HG02642 (cell line): ENCODE data around the gene ROGDI.

Experiments
- ATAC-seq: cut with Tn5 transposase; IDR thresholded peaks from one replicate; pipeline ENCODE4 v1.9.1; 2021; ENCODE audit warnings: mild to moderate bottlenecking; ENCODE audit not compliant: unreplicated experiment, poor library complexity

The ROGDI gene

DNA sequence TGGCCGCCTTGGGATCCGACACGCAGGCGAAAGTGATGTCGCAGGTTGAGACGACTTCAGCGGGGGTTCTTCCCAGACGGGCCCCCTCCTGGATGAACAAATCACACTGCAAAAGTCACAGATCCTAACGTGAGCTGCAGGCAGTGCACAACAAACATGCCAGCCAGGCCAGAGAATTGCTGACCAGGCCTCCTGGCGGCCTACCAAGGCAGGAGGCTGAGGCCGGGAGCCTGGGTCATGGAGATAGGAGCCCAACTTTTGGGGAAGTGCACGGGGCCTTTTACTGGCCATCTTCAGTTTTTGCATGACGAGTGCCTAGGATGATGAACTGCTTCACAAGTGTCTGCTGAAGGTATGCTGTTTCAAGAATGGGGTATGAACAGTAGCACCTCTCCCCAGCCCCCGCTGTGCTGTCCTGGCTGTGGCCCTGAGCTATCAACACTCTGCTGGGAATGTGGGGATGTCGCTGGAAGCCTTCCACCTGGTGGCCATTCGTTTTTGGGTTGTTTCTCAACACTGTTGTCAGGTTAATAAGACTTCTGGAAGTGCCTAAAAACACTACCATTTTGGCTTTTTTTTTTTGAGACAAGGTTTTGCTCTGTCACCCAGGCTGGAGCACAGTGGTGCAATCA is 12.2 kb upstream of the ROGDI start:
- ATAC-seq = no peak

DNA sequence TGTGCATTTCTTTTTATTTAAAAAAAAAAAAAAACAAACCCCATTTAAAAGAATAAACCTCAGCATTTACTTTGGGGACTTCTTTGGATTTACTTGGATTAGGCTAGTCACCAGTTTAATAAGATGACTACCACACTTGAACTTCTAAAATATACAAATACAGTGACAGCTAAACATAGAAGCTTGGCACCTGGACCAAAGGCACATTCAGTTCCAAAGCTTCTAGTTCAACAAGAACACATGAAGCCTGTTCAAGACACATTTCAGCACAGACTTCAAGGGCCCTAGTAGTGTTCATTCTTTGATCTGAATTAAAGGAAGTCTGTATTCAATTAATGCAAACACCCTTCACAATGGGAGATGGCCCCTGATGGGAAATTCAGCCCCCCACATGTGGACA is 11.6 kb upstream of the ROGDI start:
- no peak for ATAC-seq

DNA sequence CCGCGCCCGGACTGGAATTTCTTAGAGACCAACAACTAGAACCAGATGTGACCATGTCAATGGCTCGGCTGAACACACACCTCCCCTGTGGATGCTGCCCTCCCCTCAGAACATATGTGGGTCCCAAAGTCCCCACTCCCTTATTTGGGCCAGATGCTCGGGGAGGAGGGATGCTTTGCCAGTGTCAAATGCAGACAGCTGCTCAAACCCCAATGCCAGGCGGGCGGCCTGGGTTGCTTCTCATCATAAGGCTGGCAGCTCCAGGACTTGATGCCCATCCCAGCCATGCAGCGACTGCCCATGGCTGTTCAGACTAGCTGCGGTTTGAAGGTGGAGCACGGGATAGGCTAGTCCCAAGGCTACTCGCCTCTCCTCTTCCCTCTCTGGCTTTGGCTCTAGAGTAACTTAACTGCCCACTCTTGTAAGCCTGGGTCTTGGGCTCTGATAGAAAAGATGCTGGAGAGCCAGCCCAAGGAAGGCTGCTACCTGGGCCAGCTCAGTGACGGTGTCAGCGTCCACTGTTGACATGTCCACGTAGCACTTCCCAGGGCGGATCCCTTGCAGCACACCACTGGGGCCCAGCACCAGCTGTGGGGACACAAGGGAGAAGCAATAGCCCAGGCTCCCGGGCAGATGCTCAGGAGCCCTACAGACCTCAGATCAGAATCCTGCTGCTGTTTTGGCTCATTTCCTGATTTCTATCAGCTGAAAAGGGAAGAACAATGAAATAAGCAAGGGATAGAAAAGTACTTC is 11.0 kb upstream of the ROGDI start:
- no peak for ATAC-seq

DNA sequence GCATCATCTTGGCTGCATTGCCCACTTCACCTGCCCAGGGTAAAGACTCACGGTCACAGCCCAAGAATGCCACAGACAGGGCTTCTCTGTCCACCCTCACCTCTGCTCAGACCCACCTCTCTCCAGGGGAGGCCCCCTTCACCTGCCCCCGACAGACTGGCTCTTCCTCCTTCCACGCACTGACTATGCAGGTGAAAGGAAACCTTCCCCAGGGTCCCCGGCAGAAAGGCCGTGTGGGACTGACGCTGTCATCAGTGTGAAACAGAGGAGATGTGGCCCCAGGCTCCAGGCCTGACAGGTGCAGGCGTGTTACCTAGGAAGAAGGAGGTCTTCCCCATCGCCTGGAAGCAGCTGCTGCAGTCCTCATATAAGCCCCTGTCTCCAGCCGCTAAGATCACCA is 9.3 kb upstream of the ROGDI start:
- no peak for ATAC-seq

DNA sequence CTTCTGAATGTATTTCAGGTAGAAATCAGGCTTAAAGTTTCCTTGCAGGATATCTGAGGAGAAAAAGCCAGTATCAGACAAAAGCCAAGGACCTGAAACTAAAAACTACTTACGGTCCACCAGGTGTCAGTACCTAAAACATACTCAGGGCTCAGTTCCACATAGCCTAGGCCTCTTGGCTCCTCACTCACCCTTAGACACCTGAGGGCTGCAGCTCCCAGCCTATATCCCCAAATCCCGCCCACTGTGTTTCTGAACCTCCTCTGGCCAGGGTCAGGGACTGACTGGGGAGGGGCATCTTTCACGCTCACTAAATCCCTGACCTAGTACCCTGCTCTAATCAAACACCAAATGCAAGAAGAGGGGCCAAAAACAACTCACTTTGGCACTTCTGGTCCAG is 8.8 kb upstream of the ROGDI start:
- ATAC-seq = no peak

DNA sequence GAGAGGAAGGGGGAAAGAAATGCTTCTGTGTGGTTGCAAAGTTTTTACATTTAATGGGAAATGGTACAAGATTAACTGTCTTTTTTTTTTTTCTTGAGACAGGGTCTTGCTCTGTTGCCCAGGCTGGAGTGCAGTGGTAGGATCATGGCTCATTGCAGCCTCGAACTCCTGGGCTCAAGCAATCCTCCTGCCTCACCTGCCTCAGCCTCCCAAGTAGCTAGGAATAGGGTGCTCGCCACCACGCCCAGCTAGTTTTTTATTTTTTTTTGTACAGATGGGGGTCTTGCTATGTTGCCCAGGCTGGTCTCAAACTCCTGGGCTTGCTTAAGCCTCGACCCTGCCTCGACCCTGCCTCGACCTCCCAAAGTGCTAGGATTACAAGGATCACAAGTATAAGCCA is 3.8 kb upstream of the ROGDI start:
- no peak for ATAC-seq

DNA sequence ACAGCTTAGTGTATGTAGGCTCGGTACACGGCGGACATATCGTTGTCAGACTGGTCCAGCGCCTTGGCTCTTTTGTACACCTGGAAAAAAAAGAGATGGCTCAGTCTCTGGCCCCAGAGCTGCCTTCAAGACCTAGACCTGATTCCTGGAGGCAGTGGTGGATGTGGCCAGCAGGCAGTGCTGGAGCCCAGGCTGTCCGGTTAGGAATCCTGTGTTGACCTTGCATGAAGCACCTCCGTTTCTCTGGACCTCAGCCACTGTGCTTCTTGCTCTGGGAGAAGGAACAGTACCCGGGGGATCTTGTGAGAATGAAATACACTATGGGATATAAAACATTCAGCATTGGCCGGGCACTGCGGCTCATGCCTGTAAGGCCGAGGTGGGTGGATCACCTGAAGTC is 2.8 kb upstream of the ROGDI start:
- ATAC-seq = no peak

DNA sequence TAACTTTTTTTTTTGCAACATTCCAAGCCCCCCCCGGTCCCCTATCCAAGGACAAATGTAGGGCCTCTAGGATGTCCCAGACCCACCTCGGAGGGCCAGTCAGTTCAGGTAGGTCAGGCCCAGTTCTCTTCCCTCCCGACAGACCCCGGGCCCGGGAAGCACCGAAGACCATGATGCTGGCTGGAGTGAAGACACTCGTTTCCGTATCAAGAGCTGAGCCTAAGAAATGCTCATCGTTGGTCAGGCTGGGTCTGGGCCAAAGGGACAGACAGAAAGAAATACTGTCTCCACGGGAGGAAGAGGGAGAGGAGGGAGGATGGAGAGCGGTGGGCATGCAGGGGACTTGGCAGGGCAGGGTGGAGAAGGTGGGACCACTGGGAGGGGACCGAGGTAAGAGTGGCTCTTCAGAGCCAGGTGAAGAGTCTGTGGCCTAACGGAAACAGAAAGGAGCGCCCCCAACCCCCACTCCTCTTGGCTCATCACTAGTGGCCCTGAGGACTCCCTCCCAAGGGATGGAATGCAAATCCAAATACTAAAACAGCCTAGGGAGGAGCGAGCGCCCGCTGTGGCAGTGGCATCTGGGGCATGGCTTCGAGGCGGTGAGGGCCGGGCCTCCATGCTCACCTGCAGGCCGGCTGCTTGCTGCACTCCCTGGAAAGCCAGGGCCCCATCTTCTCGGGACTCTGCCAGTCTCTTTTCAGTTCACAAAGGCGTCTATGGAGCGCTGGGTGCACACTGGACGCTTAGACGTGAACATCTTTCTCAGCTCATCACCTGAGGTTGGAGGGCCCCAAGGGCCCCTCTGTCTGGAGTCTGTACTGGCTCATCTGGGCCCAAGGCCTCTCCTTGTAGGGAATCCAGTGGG is 1.7 kb upstream of the ROGDI start:
- ATAC-seq = no peak

DNA sequence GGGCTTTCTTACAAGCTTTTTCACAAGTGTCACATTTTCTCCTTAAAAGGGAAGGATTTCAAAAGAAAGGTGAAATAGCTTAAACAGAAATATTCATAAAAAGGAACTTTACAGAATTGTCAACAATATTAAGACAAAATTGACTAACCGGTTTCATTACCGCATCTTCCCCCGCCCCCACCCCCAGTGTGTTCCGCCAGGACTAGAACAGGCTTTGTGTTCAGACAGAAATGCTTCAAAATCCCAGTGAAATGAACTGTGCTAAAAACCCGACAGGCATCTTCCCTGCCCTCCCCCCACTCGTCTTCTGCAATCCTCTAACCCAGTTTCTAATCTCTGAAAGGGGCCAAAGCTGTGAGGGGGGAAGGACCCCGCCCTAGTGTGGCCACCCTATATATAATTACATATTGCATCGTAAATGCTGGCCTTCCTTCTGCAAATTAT is 990 bp upstream of the ROGDI start:
- no peak for ATAC-seq

DNA sequence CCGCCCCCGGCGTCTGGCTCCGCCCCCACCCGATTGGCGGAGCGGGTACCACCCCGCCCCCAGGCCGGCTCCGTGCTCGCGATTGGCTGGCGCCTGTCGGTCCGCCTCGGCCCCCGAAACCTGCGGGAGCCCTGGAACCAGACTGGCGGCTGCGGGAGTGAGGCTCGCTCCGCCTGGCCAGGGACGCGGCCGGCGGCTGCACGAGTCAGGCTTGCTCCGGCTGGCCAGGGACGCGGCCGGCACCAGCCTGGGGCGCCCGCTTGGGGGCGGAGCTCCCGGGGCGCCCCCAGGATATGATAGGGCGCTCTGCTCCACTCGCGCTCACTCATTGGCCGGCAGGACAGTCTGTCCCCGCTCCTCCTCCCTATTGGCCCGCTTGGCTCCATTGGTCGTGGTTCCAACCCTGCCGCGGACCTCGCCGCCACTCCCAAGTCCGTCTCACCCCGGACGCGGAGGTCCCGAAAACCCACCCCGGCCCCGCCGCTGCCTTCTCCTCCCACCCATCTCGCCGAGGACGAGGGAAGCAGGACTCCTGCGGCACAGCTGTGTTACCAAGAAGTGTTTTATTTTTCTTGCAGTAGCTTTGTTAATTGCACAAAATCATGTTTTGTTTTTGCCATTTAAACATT is 340 bp upstream of the ROGDI start:
- ATAC-seq = peak; percentile 92

DNA sequence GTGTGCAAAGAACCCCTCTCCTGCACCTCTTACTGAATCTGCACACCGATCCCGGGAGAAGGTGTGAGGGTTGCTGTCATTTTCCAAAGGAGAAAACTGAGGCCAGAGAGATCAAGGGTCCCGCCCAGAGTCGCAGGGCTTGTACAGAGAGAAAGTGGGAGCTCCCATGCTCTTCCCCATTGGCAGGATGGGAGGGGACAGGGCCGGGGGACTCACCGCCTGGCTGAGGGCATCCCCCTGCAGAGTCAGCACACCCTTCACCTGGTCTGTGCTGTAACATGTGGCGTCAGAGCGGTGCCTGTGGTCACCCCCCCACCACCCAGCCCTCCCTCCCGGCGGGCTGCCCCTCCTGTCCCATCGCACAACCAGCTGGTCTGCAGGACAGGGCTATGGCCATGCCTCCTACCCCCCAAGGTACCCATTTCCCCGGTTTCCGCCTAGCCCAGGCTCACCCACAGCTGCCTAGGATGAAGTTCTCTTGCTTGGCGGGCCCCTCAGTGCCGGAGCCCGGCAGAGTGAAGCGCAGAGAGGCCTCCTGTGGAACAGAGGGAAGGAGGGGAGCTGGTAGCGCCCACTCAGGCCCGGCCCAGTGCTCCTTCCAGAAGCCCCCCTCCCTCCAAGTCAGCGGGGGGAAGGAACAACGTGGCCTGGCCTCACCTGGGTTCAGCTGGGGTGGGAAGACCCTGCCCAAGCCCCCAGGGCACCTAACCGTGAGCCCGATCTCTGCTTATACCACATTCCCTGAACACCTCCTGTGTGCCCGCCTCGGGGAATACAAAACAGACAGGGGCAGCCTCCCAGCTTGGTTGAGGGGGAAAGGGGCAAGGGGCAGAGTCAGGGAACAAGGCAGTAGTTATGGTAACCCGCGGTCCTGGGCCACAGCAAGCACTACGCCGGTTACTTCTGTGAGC is 1.1 kb downstream of the ROGDI start:
- ATAC-seq = no peak

DNA sequence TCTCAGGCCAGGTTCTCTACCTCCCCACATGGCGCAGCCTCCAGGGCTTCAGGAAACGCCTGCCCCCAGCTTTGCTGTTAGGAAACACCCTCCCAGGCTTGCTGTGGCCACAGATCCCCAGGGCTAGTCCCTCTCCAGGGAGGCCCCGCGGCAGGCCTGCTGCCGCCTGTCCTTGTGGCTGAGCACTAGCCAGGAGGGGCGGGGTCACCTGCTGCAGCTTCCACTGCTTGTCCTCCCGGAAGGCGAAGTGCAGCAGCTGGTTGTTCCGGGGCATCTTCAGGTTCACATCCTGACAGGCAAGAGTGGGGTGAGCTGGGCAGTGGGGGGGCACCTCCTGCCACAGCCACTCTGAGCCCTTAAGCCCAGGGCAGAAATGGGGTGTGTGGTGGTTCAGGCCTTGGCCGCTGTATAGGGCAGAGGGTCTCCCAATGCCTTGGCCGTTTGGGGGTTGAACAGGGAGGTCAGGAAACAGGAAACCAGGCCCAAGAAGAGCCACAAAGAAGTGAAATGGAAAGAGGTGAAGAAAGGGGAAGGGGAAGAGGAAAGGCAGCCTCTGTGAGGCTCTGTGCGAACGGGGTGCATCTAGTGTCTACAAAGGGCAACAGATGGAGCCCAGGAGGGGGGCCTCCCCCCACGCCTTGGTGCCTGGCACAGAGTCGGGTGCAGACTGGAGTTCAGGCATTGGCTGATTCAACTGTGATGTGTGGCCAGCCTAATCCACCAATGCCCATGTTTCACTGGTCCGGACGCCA is 2.0 kb downstream of the ROGDI start:
- ATAC-seq = no peak

DNA sequence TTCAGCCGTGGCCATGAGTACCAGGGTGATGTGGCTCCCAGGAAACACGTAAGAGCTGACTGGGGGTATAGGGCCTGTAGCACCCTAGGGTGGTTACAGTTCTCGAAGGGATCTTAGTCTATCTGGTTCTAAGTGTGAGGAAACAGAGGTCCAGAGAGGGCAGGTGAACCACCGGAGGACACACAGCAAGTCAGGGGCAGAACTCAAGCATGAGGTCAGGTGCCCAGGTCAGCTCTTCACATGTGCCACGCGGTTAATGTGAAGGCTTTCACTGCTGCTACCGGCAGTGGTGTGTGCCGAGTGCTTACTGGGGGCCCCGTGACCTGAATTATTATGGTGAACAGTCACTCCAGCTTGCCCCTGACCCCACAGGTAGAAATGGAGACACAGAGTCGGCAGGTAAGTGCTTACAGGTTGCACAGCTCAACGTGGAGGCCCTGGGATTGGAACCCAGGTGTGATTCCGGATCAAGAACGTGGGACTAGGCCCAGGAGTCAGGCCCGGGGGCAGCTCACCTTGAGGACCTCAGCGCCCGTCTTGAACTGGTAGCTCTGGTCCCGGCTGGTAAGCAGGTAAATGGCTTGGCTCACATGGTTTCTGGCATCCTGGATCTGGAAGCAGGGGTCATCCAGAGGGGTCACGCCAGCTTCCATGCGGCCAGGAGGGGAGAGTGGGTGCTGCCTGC is 3.1 kb downstream of the ROGDI start:
- no peak for ATAC-seq

DNA sequence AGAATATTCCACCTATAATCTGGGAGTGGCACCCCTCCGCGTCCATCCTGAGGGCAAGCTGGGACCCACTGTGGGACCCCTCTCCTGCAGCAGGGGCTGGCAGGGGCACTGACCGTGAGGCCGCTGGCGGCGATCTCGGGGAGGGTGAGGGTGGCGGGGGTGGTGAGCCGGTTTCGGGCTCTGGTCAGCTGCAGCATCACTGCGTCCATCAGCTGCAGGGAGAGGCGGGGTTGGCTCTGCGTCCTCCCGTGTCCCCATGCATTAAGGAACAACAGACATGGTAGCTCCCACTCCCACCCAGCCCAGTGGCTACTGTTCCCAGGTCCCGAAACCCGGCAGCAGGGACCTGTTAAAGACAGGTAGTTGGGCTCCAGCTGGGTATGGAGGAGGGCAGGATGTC is 4.0 kb downstream of the ROGDI start:
- no peak for ATAC-seq

DNA sequence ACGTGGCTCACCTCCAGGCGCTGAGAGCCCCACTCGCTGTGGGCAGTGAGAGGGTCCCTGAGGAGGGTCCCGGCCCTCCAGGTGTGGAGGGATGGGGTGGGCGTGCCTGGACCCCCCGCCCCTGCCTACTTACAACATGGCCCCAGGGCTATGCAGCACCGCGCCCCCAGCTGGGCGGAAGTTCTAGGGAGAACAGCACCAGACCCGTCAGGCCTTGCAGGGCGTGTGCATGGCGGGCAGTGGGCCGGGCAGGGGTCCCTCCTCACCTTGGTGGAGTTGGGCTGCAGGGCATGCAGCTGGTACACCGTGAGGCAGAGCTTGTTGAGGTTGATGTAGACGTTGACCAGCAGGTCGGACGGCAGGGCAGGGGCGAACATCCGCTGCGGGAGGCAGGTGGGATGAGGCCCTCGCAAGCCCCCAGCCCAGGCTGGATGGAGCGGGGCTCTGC is 4.6 kb downstream of the ROGDI start:
- no peak for ATAC-seq

DNA sequence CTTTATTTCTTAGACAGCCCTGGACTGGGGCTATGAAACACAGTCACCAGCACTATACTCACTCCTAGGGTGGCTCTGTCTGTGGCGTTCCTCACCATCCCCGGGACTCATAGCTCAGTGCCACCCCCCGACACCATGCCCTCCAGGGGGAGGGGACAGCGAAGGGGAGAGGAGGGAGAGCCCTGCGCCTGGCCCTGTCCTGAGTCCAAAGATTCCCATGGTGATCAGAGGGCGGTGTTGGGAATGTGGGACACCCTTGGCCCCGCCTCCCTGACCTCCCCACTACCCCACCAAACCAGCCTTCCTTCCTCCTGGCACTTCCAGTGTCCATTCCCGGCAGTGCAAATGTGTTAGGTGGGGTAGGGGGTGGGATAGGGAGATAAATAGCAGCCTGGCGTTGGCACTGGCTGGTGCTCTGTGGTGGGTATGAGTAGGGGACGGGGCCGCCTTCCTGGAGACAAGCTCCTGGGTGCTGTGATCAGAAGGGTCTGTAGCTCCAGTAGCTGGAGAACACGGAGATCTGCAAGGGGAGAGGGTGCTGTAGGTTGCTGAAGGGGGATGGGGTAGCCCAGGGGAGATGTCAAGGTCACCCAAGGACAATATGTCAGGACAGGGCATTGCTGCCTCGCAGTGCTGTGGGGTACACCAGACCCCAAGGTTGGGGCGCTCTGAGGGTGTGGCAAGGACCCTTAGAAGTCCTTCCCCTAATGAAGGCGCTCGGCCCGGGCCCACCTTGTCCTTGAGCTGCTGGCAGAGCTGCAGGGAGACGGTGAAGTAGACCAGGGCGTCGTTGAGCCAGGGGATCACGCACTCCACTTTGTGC is 5.2 kb downstream of the ROGDI start:
- no peak for ATAC-seq

DNA sequence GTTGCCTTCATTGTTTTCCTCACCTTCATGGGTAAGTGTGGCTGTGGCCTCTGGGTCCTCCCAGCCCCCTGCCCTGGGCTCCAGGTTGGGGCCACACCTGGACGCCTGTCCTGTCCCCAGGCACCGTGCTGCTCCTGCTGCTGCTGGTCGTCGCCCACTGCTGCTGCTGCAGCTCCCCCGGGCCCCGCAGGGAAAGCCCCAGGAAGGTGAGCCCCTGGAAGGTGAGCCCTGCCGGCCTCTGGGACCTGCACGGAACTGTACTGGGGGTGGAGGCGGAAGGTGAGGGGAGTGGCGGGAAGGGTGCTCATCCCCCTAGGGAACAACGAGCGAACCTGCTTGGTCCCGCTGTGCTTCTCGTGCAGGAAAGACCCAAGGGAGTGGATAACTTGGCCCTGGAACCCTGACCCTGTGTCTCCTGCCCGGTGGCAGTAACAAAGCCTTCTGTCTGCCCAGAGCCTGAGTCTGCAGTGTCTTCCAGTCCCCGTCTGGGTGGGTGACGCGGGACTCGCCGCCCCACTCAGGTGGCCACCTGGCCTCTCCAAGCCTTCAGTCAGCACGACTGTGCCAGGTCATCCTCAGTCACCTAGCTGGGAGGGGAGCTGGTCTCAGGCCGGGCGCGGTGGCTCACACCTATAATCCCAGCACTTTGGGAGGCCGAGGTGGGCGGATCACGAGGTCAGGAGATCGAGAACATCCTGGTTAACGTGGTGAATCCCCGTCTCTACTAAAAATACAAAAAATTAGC is 6.4 kb downstream of the ROGDI start:
- no peak for ATAC-seq
